Left lung (tissue), 10 donors: ENCODE data around the gene AK1. TPM values are rescaled to one million over a fixed set of nuclear protein-coding genes. Genes with fewer than 3 reads are reported as not detected.

Source experiments
- ATAC-seq: fragments of 200-7000 bp; cut with Tn5 transposase; one replicate; pipeline ENCODE4 v1.9.1; 2020; ENCODE audit warnings: moderate library complexity
- DNase-seq, 4 donors: peaks; one replicate each; pipeline ENCODE4 v3.0.0-alpha.2; 2013 to 2020
- H3K27ac ChIP-seq, 2 donors: fragments of 200-600 bp; sonication (generic) in 1 of 2; one replicate each; pipeline versions ENCODE4 v1.5.0 to v1.8.0; 2020 to 2021
- H3K27me3 ChIP-seq, 2 donors: fragments of 200-600 bp; sonication (generic) in 1 of 2; one replicate each; pipeline versions ENCODE4 v1.5.0 to v1.8.0; 2020 to 2021
- H3K36me3 ChIP-seq, 2 donors: fragments of 200-600 bp; sonication (generic) in 1 of 2; one replicate each; pipeline versions ENCODE4 v1.5.0 to v1.8.0; 2020 to 2021
- H3K4me1 ChIP-seq, 2 donors: fragments of 200-600 bp; one replicate each; pipeline ENCODE4 v1.8.0; 2021
- H3K4me3 ChIP-seq, 2 donors: fragments of 200-600 bp; sonication (generic) in 1 of 2; one replicate each; pipeline versions ENCODE4 v1.5.0 to v1.8.0; 2020 to 2021; ENCODE audit warnings: mild to moderate bottlenecking in 1 of 2
- H3K9me3 ChIP-seq, 2 donors: fragments of 200-600 bp; sonication (generic) in 1 of 2; one replicate each; pipeline versions ENCODE4 v1.5.0 to v1.8.0; 2020 to 2021
- CTCF ChIP-seq, 2 donors: fragments of 200-600 bp; sonication (generic) in 1 of 2; IDR thresholded peaks; one replicate each; pipeline versions ENCODE4 v1.5.0 to v1.8.0; 2021; ENCODE audit warnings: antibody characterized with exemption in 2 of 2
- intact Hi-C, 2 donors: fragments of 100-400 bp; cut with DNase I; formaldehyde crosslinking; loops; one replicate each; pipeline versions ENCODE4 v1.11.2 to v1.14.2; 2022
- polyA plus RNA-seq, 6 donors: library from polyadenylated mRNA; unstranded; fragments of 120-200 nt; gene quantifications; one replicate each; pipeline ENCODE4 v1.2.1, GENCODE V29; 2013; ENCODE audit not compliant: insufficient read length in 6 of 6
- total RNA-seq, 2 donors: library from RNA; stranded (reverse); fragmentation: NEBNext Ultra II Directional; extraction: Animal tissue kit (Norgen Biotek cat#: 25700); gene quantifications; one replicate each; pipeline ENCODE4 v1.2.1, GENCODE V29; 2021
- donor health status: DM: no; HTN: yes; CAD: no.
- donor health status: DM: no; HTN: no; CAD: no.

Gene AK1
- total and polyA plus RNA-seq, 8 donors, result 47.3 to 264 (median 76.7) TPM

DNA sequence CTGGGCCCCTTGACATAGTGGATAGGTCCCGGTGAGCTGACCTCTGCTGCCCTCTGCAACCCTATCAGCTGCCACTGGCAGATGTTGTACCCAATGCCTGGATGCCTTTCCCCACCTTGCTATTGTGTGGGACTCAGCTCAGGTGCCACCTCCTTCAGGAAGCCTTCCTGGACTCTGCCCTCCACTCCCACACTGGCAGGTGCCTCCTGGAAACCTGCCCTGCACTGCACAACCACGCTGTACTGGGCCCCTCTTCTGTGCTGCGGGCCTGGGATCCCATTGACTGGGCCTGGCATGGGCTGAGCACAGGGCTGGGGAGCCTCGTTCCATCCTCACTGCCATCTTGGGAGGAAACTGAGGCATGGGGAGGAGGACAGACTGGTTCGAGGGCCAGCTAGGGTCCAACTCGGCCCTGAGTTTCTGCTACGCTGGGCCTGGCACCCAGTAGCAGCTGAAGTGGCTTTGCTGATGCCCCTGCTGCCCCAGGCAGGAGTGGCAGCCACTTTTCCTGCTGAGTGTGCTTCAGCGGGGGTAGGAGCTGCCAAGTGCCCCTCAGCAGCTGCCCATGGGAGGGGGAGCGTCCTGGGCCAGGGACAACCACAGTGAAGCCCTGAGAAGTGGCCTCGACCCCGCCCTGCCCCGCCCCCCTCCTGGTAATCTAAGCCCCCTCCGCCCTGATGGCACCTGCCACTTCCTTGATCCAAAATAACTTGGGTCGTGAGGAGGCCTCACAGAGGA is 1.3 kb downstream of the AK1 start:
- Histone ChIP-seq H3K4me3 (peak overlapping the region; percentile 7 to 46), H3K9me3 (no peaks in the 10 kb centered on the region), H3K27me3 (peaks cover 0 to 13% of the 10 kb centered on the region in 2 donors), H3K27ac (peak overlapping the region; percentile 70 to 75), H3K4me1 (peaks cover 27 to 56% of the 10 kb centered on the region in 2 donors), H3K36me3 (peaks cover 0 to 21% of the 10 kb centered on the region in 2 donors)
- peak in 2 of 4 donors; percentile 45 to 85 for DNase-seq
- ATAC-seq, result peak; percentile 61
- no peak for TF ChIP-seq CTCF (IDR thresholded peaks at IDR 0.05)
- intact Hi-C loops, result loop anchor here in 1 of 2 donors (10.0 kb wide), 1 partner anchor 81 kb away; no protein-coding TSS in a partner anchor

DNA sequence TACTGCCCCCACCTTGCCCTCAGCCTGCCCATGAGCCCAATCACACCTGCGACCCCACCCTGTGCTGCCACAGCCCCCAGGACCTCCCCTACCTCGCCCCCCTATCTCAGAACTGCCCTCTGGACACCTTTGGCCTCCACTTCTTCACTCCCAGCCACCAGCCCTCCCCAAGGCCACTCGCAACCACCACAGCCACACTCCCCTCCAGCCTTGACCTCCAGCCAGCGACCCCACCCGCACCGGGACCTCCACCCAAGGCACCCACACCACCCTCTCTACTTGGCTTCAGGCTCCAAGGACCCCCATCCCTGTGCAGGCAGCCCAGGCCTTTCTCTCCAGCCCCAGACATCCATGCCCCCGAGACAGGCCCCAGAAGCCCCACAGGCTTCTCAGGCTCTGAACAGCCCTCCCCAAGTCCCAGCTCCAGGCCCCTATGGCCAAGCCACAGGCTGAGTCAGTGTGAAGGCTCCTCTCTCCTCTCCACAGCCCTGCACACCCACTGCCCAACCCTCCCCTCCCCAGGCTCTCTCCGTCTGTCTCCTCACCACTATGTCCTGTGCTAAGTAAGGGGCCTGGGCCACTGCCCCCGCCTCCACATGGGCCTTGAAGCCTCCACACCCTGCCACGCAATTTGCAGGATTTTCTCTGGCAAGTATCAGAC is 2.0 kb downstream of the AK1 start:
- intact Hi-C loops, result loop anchor here in 1 of 2 donors (10.0 kb wide), 1 partner anchor 81 kb away; no protein-coding TSS in a partner anchor
- Histone ChIP-seq H3K27me3 (peaks cover 0 to 13% of the 10 kb centered on the region in 2 donors), H3K4me1 (peaks cover 27 to 56% of the 10 kb centered on the region in 2 donors), H3K27ac (peak overlapping the region; percentile 70 to 72), H3K9me3 (no peaks in the 10 kb centered on the region), H3K4me3 (peak overlapping the region; percentile 7 to 46), H3K36me3 (peaks cover 0 to 29% of the 10 kb centered on the region in 2 donors)
- no peak for TF ChIP-seq CTCF (IDR thresholded peaks at IDR 0.05)
- ATAC-seq (peak; percentile 30), DNase-seq (no peak)

DNA sequence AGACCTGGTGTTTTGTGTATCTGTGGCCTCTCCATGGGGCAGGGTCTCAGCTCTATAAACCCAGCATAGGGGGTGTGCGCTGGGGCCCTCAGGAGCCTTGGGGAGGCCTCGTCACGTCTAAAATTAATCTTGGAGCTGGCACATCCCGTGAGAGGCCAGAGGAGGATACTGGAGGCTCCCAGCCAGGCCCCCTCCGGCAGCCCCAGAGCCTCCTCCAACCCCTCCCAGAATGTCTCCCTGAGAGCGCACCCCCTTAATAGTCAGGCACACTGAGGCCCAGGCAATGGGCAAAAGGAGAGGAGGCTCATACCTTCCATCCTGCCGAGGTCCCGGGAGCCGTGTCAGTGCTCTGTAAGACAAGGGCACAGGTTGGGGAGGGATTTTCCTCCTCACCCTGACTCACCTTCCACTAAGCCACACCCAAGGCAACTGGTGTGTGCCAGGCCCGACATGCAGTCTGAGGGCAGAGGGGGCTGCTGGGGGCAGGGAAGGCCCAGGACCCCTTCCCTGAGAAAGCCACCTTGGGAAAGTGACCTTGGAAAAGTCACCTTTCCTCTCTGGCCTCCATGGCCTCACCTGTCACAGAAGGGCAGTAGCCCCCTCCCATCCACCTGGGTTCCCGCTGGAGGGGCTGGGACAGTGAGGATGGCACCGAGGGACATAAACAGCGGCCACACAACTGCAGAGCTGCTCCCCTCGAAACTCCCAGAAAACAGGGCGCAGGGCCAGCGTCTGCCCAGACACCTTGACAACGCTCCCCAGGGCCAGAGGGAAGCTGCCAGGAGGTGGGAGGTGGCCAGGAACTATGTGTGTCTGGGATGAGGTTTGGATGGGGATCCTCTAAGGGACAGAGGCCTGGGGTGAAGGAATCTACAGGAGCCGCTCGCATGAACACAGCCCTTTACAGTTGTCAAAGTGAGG is 2.9 kb downstream of the AK1 start:
- DNase-seq (peak in 1 of 4 donors; percentile 73), ATAC-seq (no peak)
- H3K27me3 ChIP-seq, result peaks cover 0 to 13% of the 10 kb centered on the region in 2 donors
- H3K4me1 ChIP-seq, result peaks cover 27 to 60% of the 10 kb centered on the region in 2 donors
- H3K4me3 ChIP-seq, result peak overlapping the region in 1 of 2 donors; percentile 14
- H3K9me3 ChIP-seq, result no peaks in the 10 kb centered on the region
- peaks cover 0 to 30% of the 10 kb centered on the region in 2 donors for H3K36me3 ChIP-seq
- peak overlapping the region in 1 of 2 donors; percentile 70 for H3K27ac ChIP-seq
- TF ChIP-seq CTCF (IDR thresholded peaks at IDR 0.05), result no peak
- intact Hi-C loops, result loop anchor here in 1 of 2 donors (5.0 to 10.0 kb wide), 2 partner anchors 80 to 137 kb away; partner anchors contain the start of gene TOR2A

DNA sequence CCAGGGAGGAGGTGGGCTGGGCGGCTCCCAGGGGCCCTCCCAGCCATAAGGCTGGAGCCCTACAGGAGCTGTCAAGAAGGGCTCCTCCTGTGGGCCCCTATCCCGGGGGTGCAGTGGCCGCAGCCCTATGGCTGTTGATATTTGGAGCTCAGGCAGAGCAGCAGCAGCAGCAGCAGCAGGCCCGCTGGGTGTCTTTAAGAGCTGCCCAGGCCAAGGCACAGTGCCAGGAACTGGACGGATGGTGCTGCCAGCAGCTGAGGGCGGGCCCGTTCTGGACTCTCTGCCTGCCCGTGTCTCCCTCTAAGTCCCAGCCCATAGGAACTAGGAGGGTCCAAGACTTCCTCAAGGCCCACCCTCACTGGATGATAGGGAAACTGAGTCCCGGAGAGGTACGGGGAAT is 3.6 kb downstream of the AK1 start:
- Histone ChIP-seq H3K27ac (peak overlapping the region in 1 of 2 donors; percentile 16), H3K9me3 (no peaks in the 10 kb centered on the region), H3K36me3 (peaks cover 0 to 30% of the 10 kb centered on the region in 2 donors), H3K4me1 (peaks cover 27 to 67% of the 10 kb centered on the region in 2 donors), H3K4me3 (peak overlapping the region in 1 of 2 donors; percentile 14), H3K27me3 (peaks cover 0 to 13% of the 10 kb centered on the region in 2 donors)
- peak in 2 of 4 donors; percentile 80 to 86 for DNase-seq
- no peak for TF ChIP-seq CTCF (IDR thresholded peaks at IDR 0.05)
- intact Hi-C loops, result loop anchor here in 1 of 2 donors (5.0 to 10.0 kb wide), 2 partner anchors 79 to 137 kb away; partner anchors contain the start of gene TOR2A
- ATAC-seq, result peak; percentile 6
